ENCODE measurements around the gene SNRPE. TPM values are rescaled to one million over a fixed set of nuclear protein-coding genes. Genes with fewer than 3 reads are reported as not detected.
"Not testable (repeated sequence)": the region's sequence is repeated elsewhere in the genome, so short reads cannot be mapped to it uniquely, and the experiment has no call there.

SNRPE gene
- total RNA-seq: 100 to 1,000 TPM; 167 to 209 TPM

- peak within 1 kb of the TSS; percentile 95 for H3K27ac Mint-ChIP-seq
- DNase-seq (peak; percentile 97), ATAC-seq (peak; percentile 97)
- peaks cover 25% of the 10 kb centered on the region for H3K4me1 Mint-ChIP-seq
- peak within 1 kb of the TSS; percentile 98 for H3K4me3 Mint-ChIP-seq
- H3K27me3 Mint-ChIP-seq: no peaks in the 10 kb centered on the region
- H3K36me3 Mint-ChIP-seq: peaks cover 25% of the 10 kb centered on the region
- no peaks in the 10 kb centered on the region for H3K9me3 Mint-ChIP-seq (ENCODE audit: low read depth)
- CTCF ChIA-PET: interaction anchor here (0.7 to 5.8 kb wide), 13 partner anchors 9 to 537 kb away, joined by 3 to 95 read pairs (median 4); no protein-coding TSS in a partner anchor
Observed at GRCh38 chr1:203861379-203862184, at the start of gene SNRPE. TSS of gene SNRPE (plus strand) at chr1:203861599. CDS start at chr1:203861660, 61 bp downstream.

- H3K27ac Mint-ChIP-seq: no peak overlapping the region
Observed at GRCh38 chr1:203813581-203814341, 47.6 kb upstream of the SNRPE start.

GRCh38 chr1:203818399-203818798, 43.0 kb upstream of the SNRPE start:
- Mint-ChIP-seq H3K27ac (no peak overlapping the region), H3K4me1 (peaks cover 6% of the 10 kb centered on the region), H3K9me3 (ENCODE audit: low read depth) (no peaks in the 10 kb centered on the region), H3K4me3 (no peak overlapping the region), H3K27me3 (no peaks in the 10 kb centered on the region), H3K36me3 (peaks cover 49% of the 10 kb centered on the region)
- ATAC-seq (no peak), DNase-seq (no peak)
- CTCF ChIA-PET: no interaction called here

More at GRCh38 chr1:203813581-203814341, 47.6 kb upstream of the SNRPE start:
- no peaks in the 10 kb centered on the region for H3K9me3 Mint-ChIP-seq (ENCODE audit: low read depth)
- H3K4me3 Mint-ChIP-seq: no peak overlapping the region
- H3K36me3 Mint-ChIP-seq: peaks cover 45% of the 10 kb centered on the region
- H3K4me1 Mint-ChIP-seq: peaks cover 12% of the 10 kb centered on the region
- CTCF ChIA-PET: no interaction called here
- H3K27me3 Mint-ChIP-seq: no peaks in the 10 kb centered on the region
- DNase-seq: no peak
- no peak for ATAC-seq

GRCh38 chr1:203823306-203823705, 38.1 kb upstream of the SNRPE start:
- Mint-ChIP-seq H3K27me3 (no peaks in the 10 kb centered on the region), H3K9me3 (ENCODE audit: low read depth) (no peaks in the 10 kb centered on the region), H3K36me3 (peaks cover 57% of the 10 kb centered on the region), H3K4me1 (peaks cover 19% of the 10 kb centered on the region), H3K4me3 (no peak overlapping the region), H3K27ac (no peak overlapping the region)
- DNase-seq (no peak), ATAC-seq (no peak)
- CTCF ChIA-PET: no interaction called here

GRCh38 chr1:203826175-203826574, 35.2 kb upstream of the SNRPE start:
- Mint-ChIP-seq H3K4me1 (peaks cover 15% of the 10 kb centered on the region), H3K36me3 (peaks cover 61% of the 10 kb centered on the region), H3K27ac (no peak overlapping the region), H3K4me3 (no peak overlapping the region), H3K27me3 (no peaks in the 10 kb centered on the region), H3K9me3 (ENCODE audit: low read depth) (no peaks in the 10 kb centered on the region)
- CTCF ChIA-PET: no interaction called here
- ATAC-seq: no peak
- no peak for DNase-seq

GRCh38 chr1:203828002-203828401, 33.4 kb upstream of the SNRPE start:
- no peak for ATAC-seq
- Mint-ChIP-seq H3K9me3 (ENCODE audit: low read depth) (no peaks in the 10 kb centered on the region), H3K27ac (no peak overlapping the region), H3K4me3 (no peak overlapping the region), H3K27me3 (no peaks in the 10 kb centered on the region), H3K4me1 (peaks cover 15% of the 10 kb centered on the region), H3K36me3 (peaks cover 54% of the 10 kb centered on the region)
- CTCF ChIA-PET: interaction anchor here (1.3 kb wide), 1 partner anchor 84 kb away, joined by 3 read pairs; no protein-coding TSS in a partner anchor
- DNase-seq: no peak

- Mint-ChIP-seq H3K36me3 (peaks cover 53% of the 10 kb centered on the region), H3K27ac (no peak overlapping the region), H3K4me1 (peaks cover 12% of the 10 kb centered on the region), H3K27me3 (no peaks in the 10 kb centered on the region), H3K9me3 (ENCODE audit: low read depth) (no peaks in the 10 kb centered on the region), H3K4me3 (no peak overlapping the region)
- CTCF ChIA-PET: no interaction called here
- ATAC-seq (no peak), DNase-seq (no peak)
Observed at GRCh38 chr1:203828503-203828902, 32.9 kb upstream of the SNRPE start.

GRCh38 chr1:203829247-203829646, 32.2 kb upstream of the SNRPE start:
- H3K27me3 Mint-ChIP-seq: not testable (repeated sequence)

GRCh38 chr1:203835476-203835875, 25.9 kb upstream of the SNRPE start:
- Mint-ChIP-seq H3K9me3 (ENCODE audit: low read depth) (no peaks in the 10 kb centered on the region), H3K4me3 (no peak overlapping the region), H3K36me3 (peaks cover 49% of the 10 kb centered on the region), H3K27me3 (no peaks in the 10 kb centered on the region), H3K27ac (no peak overlapping the region), H3K4me1 (no peaks in the 10 kb centered on the region)
- no peak for ATAC-seq
- no peak for DNase-seq
- CTCF ChIA-PET: interaction anchor here (1.3 kb wide), 1 partner anchor 11 kb away, joined by 4 read pairs; no protein-coding TSS in a partner anchor

More at GRCh38 chr1:203829247-203829646, 32.2 kb upstream of the SNRPE start:
- H3K4me1 Mint-ChIP-seq; ATAC-seq; H3K27ac Mint-ChIP-seq; DNase-seq; H3K4me3 Mint-ChIP-seq; CTCF ChIA-PET; H3K9me3 Mint-ChIP-seq (ENCODE audit: low read depth): not testable (repeated sequence)
- peaks cover 53% of the 10 kb centered on the region for H3K36me3 Mint-ChIP-seq

GRCh38 chr1:203839081-203839480, 22.3 kb upstream of the SNRPE start:
- Mint-ChIP-seq H3K9me3 (ENCODE audit: low read depth) (no peaks in the 10 kb centered on the region), H3K36me3 (peaks cover 54% of the 10 kb centered on the region), H3K27ac (no peak overlapping the region), H3K27me3 (no peaks in the 10 kb centered on the region), H3K4me1 (no peaks in the 10 kb centered on the region), H3K4me3 (no peak overlapping the region)
- ATAC-seq (no peak), DNase-seq (no peak)
- CTCF ChIA-PET: no interaction called here

- Mint-ChIP-seq H3K27ac (no peak overlapping the region), H3K4me3 (no peak overlapping the region), H3K4me1 (no peaks in the 10 kb centered on the region), H3K9me3 (ENCODE audit: low read depth) (no peaks in the 10 kb centered on the region), H3K36me3 (peaks cover 55% of the 10 kb centered on the region), H3K27me3 (no peaks in the 10 kb centered on the region)
- no peak for ATAC-seq
- no peak for DNase-seq
- CTCF ChIA-PET: no interaction called here
Observed at GRCh38 chr1:203840208-203840808, 21.1 kb upstream of the SNRPE start.

GRCh38 chr1:203842559-203842876, 18.9 kb upstream of the SNRPE start:
- CTCF ChIA-PET: no interaction called here
- H3K4me1 Mint-ChIP-seq: no peaks in the 10 kb centered on the region
- no peaks in the 10 kb centered on the region for H3K27me3 Mint-ChIP-seq
- no peak for DNase-seq
- no peak overlapping the region for H3K27ac Mint-ChIP-seq
- H3K4me3 Mint-ChIP-seq: no peak overlapping the region
- no peaks in the 10 kb centered on the region for H3K9me3 Mint-ChIP-seq (ENCODE audit: low read depth)
- no peak for ATAC-seq
- H3K36me3 Mint-ChIP-seq: peaks cover 60% of the 10 kb centered on the region

GRCh38 chr1:203843435-203843834, 18.0 kb upstream of the SNRPE start:
- no peak for DNase-seq
- ATAC-seq: no peak
- peaks cover 54% of the 10 kb centered on the region for H3K36me3 Mint-ChIP-seq
- CTCF ChIA-PET: no interaction called here
- no peaks in the 10 kb centered on the region for H3K9me3 Mint-ChIP-seq (ENCODE audit: low read depth)
- no peaks in the 10 kb centered on the region for H3K4me1 Mint-ChIP-seq
- no peak overlapping the region for H3K4me3 Mint-ChIP-seq
- no peaks in the 10 kb centered on the region for H3K27me3 Mint-ChIP-seq
- H3K27ac Mint-ChIP-seq: no peak overlapping the region
